Tibial artery (tissue), 4 donors: ENCODE results near the gene TBC1D9B.
"Not testable (repeated sequence)": the region's sequence is repeated elsewhere in the genome, so short reads cannot be mapped to it uniquely, and the experiment has no call there.

Source experiments
- DNase-seq, 2 donors: peaks; one replicate each; pipeline ENCODE4 v3.0.0-alpha.2; 2019
- H3K27ac ChIP-seq, 2 donors: fragments of 200-600 bp; sonication (generic) in 1 of 2; 1 replicate in 1 of 2; 2 replicates in 1 of 2; pipeline ENCODE4 v1.5.1; 2018 to 2019; ENCODE audit warnings: mild to moderate bottlenecking in 1 of 2
- H3K27me3 ChIP-seq, 2 donors: fragments of 200-600 bp; sonication (generic) in 1 of 2; one replicate each; pipeline versions ENCODE4 v1.5.1 to v1.6.0; 2016 to 2019
- H3K36me3 ChIP-seq, 3 donors: fragments of 200-600 bp; sonication (generic) in 2 of 3; one replicate each; pipeline ENCODE4 v1.5.1; 2016 to 2019; ENCODE audit warnings: mild to moderate bottlenecking in 2 of 3
- H3K4me1 ChIP-seq, 4 donors: fragments of 200-600 bp; sonication (generic) in 2 of 4; 1 replicate in 3 of 4; 2 replicates in 1 of 4; pipeline ENCODE4 v1.5.1; 2016 to 2019
- H3K4me3 ChIP-seq, 2 donors: fragments of 200-600 bp; sonication (generic) in 1 of 2; 1 replicate in 1 of 2; 2 replicates in 1 of 2; pipeline ENCODE4 v1.5.1; 2018 to 2019; ENCODE audit warnings: mild to moderate bottlenecking in 2 of 2
- H3K9me3 ChIP-seq, 3 donors: fragments of 200-600 bp; sonication (generic) in 1 of 3; one replicate each; pipeline ENCODE4 v1.5.1; 2016 to 2019
- intact Hi-C: fragments of 100-400 bp; cut with DNase I; formaldehyde crosslinking; loops from one replicate; pipeline ENCODE4 v1.15.0; 2023; ENCODE audit warnings: low total_unique reads
- TF ChIP-seq, protein P1 (sequence below), 2 experiments: fragments of 200-600 bp in 1 of 2; fragments of 450-650 bp in 1 of 2; IDR thresholded peaks; one replicate each; pipeline ENCODE4 v1.5.1; 2017 to 2019; ENCODE audit warnings: antibody characterized with exemption in 2 of 2, mild to moderate bottlenecking in 1 of 2, moderate library complexity in 1 of 2

TBC1D9B gene

DNA sequence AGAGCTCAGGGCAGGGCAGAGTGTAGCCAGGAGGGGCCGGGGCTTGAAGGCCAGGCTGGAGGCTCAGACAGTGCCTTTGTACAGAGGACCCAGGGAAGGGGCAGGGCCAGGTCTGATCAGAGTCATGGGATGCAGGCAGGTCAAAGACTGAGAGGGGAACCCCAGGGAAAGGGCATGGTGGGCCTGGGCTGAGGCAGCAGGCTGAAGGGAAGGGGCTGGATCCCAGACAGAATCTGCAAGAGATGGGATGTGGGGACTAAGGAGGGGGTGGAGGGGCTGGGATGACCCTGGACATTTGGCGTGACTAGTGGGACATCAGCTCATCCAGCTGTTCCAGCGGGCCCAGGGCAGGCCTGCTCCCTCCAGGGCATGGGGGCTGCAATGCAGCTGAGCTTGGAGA lies 33.6 kb downstream of the TBC1D9B start:
- DNase-seq: no peak
- no peaks in the 10 kb centered on the region for H3K27me3 ChIP-seq
- intact Hi-C loops: no loop called here
- TF ChIP-seq, protein P1, sequence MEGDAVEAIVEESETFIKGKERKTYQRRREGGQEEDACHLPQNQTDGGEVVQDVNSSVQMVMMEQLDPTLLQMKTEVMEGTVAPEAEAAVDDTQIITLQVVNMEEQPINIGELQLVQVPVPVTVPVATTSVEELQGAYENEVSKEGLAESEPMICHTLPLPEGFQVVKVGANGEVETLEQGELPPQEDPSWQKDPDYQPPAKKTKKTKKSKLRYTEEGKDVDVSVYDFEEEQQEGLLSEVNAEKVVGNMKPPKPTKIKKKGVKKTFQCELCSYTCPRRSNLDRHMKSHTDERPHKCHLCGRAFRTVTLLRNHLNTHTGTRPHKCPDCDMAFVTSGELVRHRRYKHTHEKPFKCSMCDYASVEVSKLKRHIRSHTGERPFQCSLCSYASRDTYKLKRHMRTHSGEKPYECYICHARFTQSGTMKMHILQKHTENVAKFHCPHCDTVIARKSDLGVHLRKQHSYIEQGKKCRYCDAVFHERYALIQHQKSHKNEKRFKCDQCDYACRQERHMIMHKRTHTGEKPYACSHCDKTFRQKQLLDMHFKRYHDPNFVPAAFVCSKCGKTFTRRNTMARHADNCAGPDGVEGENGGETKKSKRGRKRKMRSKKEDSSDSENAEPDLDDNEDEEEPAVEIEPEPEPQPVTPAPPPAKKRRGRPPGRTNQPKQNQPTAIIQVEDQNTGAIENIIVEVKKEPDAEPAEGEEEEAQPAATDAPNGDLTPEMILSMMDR (IDR thresholded peaks at IDR 0.05): no peak
- H3K4me3 ChIP-seq: no peak overlapping the region
- H3K4me1 ChIP-seq: peaks cover 0 to 2% (median 0%) of the 10 kb centered on the region in 4 donors
- H3K27ac ChIP-seq: no peak overlapping the region
- H3K9me3 ChIP-seq: no peaks in the 10 kb centered on the region
- peaks cover 48 to 97% (median 89%) of the 10 kb centered on the region in 3 donors for H3K36me3 ChIP-seq

DNA sequence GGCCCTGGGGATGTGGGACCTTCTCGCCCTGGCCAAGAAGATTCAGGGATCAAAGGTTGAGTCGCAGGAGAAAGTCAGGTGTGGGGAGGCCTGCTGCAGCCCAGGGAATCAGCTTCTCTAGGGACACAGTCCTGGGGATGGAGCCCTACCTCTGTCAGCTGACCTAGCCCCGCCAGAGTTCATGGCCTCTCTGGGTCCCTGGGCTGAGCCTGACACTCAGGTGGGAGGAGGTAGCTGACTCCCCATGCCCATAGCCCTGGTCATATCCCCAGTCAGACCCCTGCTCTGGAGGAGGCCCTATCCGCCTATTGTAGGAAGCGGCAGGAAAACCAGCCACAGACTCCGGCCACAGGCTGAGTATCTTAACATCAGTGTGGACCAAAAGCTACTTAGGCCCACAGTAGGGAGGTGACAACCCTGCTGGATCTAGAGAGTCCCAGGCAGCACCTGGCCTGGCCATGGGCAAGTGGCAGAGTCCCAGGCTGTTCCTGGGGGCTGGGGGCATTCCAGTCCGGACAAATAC lies 34.0 kb downstream of the TBC1D9B start:
- no peak overlapping the region for H3K27ac ChIP-seq
- peaks cover 48 to 97% (median 86%) of the 10 kb centered on the region in 3 donors for H3K36me3 ChIP-seq
- DNase-seq: no peak
- H3K4me3 ChIP-seq: no peak overlapping the region
- intact Hi-C loops: no loop called here
- no peaks in the 10 kb centered on the region for H3K27me3 ChIP-seq
- H3K9me3 ChIP-seq: no peaks in the 10 kb centered on the region
- TF ChIP-seq, protein P1 (IDR thresholded peaks at IDR 0.05): no peak
- peaks cover 0 to 2% (median 0%) of the 10 kb centered on the region in 4 donors for H3K4me1 ChIP-seq

DNA sequence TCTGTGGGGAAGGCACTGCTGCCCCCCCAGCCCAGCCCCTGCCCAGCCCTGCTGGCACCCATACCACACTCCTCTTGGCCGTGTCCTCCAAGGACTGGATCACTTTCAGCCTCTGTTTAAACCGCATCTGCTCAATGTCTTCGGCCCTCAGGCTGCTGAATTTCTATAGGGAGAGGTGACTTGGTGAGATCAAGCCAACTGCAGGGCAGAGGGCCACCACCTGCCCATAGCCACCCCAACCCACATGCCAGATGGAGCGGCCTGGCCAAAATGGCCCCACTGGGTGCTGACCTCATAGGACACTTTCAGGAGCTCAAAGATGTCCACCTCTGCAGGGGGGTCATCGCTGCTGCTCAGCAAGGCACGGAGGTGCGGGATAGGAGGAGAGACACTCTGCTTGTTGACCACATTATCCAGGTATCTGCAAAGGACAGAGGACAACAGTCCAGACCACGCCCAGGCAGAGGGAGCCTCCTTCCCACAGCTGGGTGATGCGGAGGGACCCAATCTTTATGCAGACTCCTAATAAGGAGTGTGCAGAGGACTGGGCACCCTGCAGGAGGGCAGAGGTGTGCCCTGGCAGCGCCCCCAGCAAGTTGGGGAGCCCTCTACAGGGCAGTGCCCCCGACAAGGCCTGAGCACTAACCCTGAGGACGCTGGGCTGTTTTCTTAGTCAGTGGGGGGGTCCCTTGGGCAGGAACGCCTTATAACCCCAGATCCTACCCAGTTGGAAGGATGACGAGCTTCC lies 34.7 kb downstream of the TBC1D9B start:
- no peaks in the 10 kb centered on the region for H3K27me3 ChIP-seq
- TF ChIP-seq, protein P1 (IDR thresholded peaks at IDR 0.05): no peak
- H3K4me1 ChIP-seq: peaks cover 0 to under 1% (median 0%) of the 10 kb centered on the region in 4 donors
- H3K36me3 ChIP-seq: peaks cover 48 to 97% (median 80%) of the 10 kb centered on the region in 3 donors
- no peak for DNase-seq
- H3K4me3 ChIP-seq: no peak overlapping the region
- intact Hi-C loops: no loop called here
- H3K9me3 ChIP-seq: no peaks in the 10 kb centered on the region
- no peak overlapping the region for H3K27ac ChIP-seq

DNA sequence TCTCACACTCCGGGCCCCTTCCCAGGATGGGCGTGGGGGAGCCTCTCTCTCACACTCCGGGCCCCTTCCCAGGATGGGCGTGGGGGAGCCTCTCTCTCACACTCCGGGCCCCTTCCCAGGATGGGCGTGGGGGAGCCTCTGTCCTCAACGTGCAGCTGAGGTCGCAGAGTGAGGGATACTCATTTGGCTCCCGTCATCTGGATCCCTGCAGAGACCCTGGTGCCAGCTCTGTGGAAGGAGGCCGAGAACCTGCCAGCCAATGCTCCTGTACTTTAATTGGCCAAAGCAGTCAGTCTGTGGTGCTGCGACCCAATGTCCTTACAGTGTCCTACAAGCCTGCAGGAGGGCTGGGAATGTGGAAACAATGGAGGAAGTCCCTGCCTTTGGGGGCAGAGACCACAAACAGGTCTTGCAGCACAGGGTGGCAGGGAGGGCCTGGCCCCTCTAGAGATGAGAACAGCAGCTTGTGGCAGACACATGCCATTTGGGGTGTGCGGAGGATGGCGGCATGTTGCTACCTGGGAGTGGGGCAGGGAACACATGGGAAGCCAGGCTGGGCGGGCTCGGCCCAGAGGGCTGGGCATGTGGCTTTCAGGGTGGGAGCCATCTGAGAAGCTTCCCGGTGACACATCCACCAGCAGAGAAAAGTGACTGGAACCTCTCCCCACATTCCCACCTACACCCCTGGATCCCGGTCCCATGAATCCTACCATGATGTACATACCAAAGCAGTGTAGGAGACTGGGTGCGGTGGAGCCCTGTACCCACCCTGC lies 35.5 kb downstream of the TBC1D9B start:
- H3K4me1 ChIP-seq: no peaks in the 10 kb centered on the region
- no peak overlapping the region for H3K4me3 ChIP-seq
- no peaks in the 10 kb centered on the region for H3K27me3 ChIP-seq
- TF ChIP-seq, protein P1 (IDR thresholded peaks at IDR 0.05): no peak
- intact Hi-C loops: no loop called here
- H3K9me3 ChIP-seq: no peaks in the 10 kb centered on the region
- peaks cover 48 to 98% (median 80%) of the 10 kb centered on the region in 3 donors for H3K36me3 ChIP-seq
- H3K27ac ChIP-seq: no peak overlapping the region
- DNase-seq: no peak

DNA sequence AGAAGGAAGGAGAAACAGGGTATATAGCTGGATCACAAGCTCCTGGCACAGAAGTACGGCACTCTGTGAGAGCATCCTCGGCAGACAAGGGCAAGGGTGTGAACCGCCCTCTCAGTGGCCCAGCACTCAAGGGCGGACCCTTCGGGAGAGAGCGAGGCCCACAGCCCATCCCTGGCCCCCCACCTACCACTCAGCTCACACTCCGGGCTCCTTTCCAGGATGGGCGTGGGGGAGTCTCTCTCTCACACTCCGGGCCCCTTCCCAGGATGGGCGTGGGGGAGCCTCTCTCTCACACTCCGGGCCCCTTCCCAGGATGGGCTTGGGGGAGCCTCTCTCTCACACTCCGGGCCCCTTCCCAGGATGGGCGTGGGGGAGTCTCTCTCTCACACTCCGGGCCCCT lies 36.2 kb downstream of the TBC1D9B start:
- H3K4me3 ChIP-seq, H3K4me1 ChIP-seq, intact Hi-C loops, H3K27ac ChIP-seq, H3K9me3 ChIP-seq, DNase-seq, H3K27me3 ChIP-seq: not testable (repeated sequence)
- peaks cover 48 to 98% (median 85%) of the 10 kb centered on the region in 3 donors for H3K36me3 ChIP-seq

DNA sequence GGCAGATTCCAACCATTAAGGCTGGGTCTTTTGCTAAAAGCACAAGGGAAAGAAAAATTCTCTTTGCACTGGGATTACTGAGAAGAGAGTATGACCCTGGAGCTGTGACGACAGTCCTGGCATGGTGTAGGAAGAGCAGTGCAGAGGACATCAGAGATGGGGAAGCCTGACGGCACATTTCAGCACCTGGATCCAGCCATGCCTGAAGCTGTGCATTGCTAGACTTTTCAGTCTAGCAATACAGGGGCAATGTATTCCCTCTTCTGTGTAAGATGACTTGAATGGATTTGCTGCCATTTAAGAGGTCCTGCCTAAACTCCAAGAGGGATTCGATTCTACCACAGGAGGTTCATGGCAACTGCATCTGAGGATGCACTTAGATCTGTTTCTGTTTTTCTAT lies 36.7 kb downstream of the TBC1D9B start:
- H3K27ac ChIP-seq: no peak overlapping the region

More for the DNA sequence above, 36.7 kb downstream of the TBC1D9B start:
- Histone ChIP-seq H3K36me3 (peaks cover 48 to 98% (median 84%) of the 10 kb centered on the region in 3 donors), H3K27me3 (no peaks in the 10 kb centered on the region), H3K4me1 (no peaks in the 10 kb centered on the region), H3K9me3 (no peaks in the 10 kb centered on the region), H3K4me3 (no peak overlapping the region)
- TF ChIP-seq, protein P1 (IDR thresholded peaks at IDR 0.05): no peak
- no peak for DNase-seq
- intact Hi-C loops: no loop called here
